Gastroesophageal sphincter (tissue), 4 donors: ENCODE results near the gene NOS1. TPM values are rescaled to one million over a fixed set of nuclear protein-coding genes. Genes with fewer than 3 reads are reported as not detected.
A peak's percentile ranks its signal among the peaks of the same experiment; 100 is the strongest.

Experiments
- ATAC-seq: fragments of 150-250 bp; one replicate; pipeline ENCODE4 v1.9.1; 2016; ENCODE audit warnings: mild to moderate bottlenecking, moderate library complexity
- H3K27ac ChIP-seq, 4 donors: fragments of 200-600 bp; sonication (generic) in 3 of 4; 1 replicate in 3 of 4; 2 replicates in 1 of 4; pipeline ENCODE4 v1.5.1; 2016 to 2019
- H3K27me3 ChIP-seq: fragments of 200-600 bp; sonication (generic); one replicate; pipeline ENCODE4 v1.5.1; 2019
- H3K36me3 ChIP-seq, 2 donors: fragments of 200-600 bp; sonication (generic); one replicate each; pipeline ENCODE4 v1.5.1; 2019; ENCODE audit warnings: control low read depth in 1 of 2
- H3K4me1 ChIP-seq, 3 donors: fragments of 200-600 bp; sonication (generic); 1 replicate in 2 of 3; 2 replicates in 1 of 3; pipeline ENCODE4 v1.5.1; 2016 to 2019; ENCODE audit warnings: control low read depth in 2 of 3
- H3K4me3 ChIP-seq, 2 donors: fragments of 200-600 bp; sonication (generic); one replicate each; pipeline ENCODE4 v1.5.1; 2019; ENCODE audit warnings: mild to moderate bottlenecking in 1 of 2, moderate library complexity in 1 of 2
- H3K9me3 ChIP-seq, 3 donors: fragments of 200-600 bp; sonication (generic); one replicate each; pipeline ENCODE4 v1.5.1; 2017 to 2019; ENCODE audit warnings: control low read depth in 2 of 3
- CTCF ChIP-seq, 4 experiments: fragments of 200-600 bp in 2 of 4; fragments of 450-650 bp in 2 of 4; sonication (generic) in 1 of 4; IDR thresholded peaks; one replicate each; pipeline ENCODE4 v1.5.1; 2017 to 2019; ENCODE audit warnings: antibody characterized with exemption in 4 of 4, mild to moderate bottlenecking in 2 of 4, moderate library complexity in 2 of 4
- EP300 ChIP-seq: sonication (generic); formaldehyde crosslinking; IDR thresholded peaks from one replicate; pipeline ENCODE4 v1.6.1; 2017; ENCODE audit warnings: antibody characterized with exemption, mild to moderate bottlenecking
- POLR2A ChIP-seq, 2 donors: fragments of 450-650 bp; IDR thresholded peaks; one replicate each; pipeline ENCODE4 v1.6.1; 2017; ENCODE audit warnings: antibody characterized with exemption in 2 of 2, mild to moderate bottlenecking in 2 of 2, moderate library complexity in 1 of 2
- POLR2AphosphoS5 ChIP-seq: sonication (generic); formaldehyde crosslinking; IDR thresholded peaks from one replicate; pipeline ENCODE4 v1.6.1; 2017; ENCODE audit warnings: antibody characterized with exemption
- WGBS, 2 donors: methylation state at CpG; one replicate each; pipeline ENCODE4 v1.1.5; 2018; ENCODE audit warnings: low coverage in 1 of 2; 5-methylcytosine and 5-hydroxymethylcytosine counted together
- total RNA-seq, 4 donors: library from RNA; depleted of rRNA; stranded (reverse); fragments of >200 nt; gene quantifications; one replicate each; pipeline ENCODE4 v1.1.0, GENCODE V29; 2016

NOS1 gene
- total RNA-seq, result 1 to 10 TPM in 3 of 4 donors, under 1 TPM in 1; 0.62 to 1.8 (median 1.4) TPM

- no peaks in the 10 kb centered on the region for H3K36me3 ChIP-seq
- TF ChIP-seq CTCF (IDR thresholded peaks at IDR 0.05) (no peak), EP300 (no peak), POLR2AphosphoS5 (no peak), POLR2A (IDR thresholded peaks at IDR 0.05) (no peak)
- 0% methylated on average over 4 to 5 of the region's 33 CpGs for WGBS, 2 donors
Observed at GRCh38 chr12:117361347-117361751, at the start of gene NOS1. NOS1 (minus strand) TSS chr12:117361626; CDS start chr12:117331069, 30,557 bp downstream.

GRCh38 chr12:117409286-117409685 is 47.9 kb upstream of the NOS1 start:
- H3K9me3 ChIP-seq, result peaks cover 0 to 2% (median 0%) of the 10 kb centered on the region in 3 donors
- peaks cover 0 to 17% (median 0%) of the 10 kb centered on the region in 3 donors for H3K4me1 ChIP-seq
- no peak overlapping the region for H3K4me3 ChIP-seq
- no peaks in the 10 kb centered on the region for H3K36me3 ChIP-seq
- H3K27me3 ChIP-seq, result peaks cover 7% of the 10 kb centered on the region
- H3K27ac ChIP-seq, result no peak overlapping the region
- ATAC-seq, result no peak
- TF ChIP-seq POLR2A (IDR thresholded peaks at IDR 0.05) (no peak), EP300 (no peak), POLR2AphosphoS5 (no peak), CTCF (IDR thresholded peaks at IDR 0.05) (no peak)

More at GRCh38 chr12:117361347-117361751, at the start of gene NOS1:
- peaks cover 97% of the 10 kb centered on the region for H3K27me3 ChIP-seq
- H3K4me3 ChIP-seq, result peak within 1 kb of the TSS in 1 of 2 donors; percentile 8
- no peaks in the 10 kb centered on the region for H3K9me3 ChIP-seq
- ATAC-seq, result no peak
- no peak within 1 kb of the TSS for H3K27ac ChIP-seq
- H3K4me1 ChIP-seq, result peaks cover 0 to 9% (median 0%) of the 10 kb centered on the region in 3 donors

- WGBS, 2 donors, result 0% methylated on average over 2 to 4 of the region's 11 CpGs
- H3K4me3 ChIP-seq, result no peak overlapping the region
- peak; percentile 79 for ATAC-seq
- peaks cover 0 to 17% (median 0%) of the 10 kb centered on the region in 3 donors for H3K4me1 ChIP-seq
- H3K27ac ChIP-seq, result no peak overlapping the region
- TF ChIP-seq POLR2AphosphoS5 (no peak), POLR2A (IDR thresholded peaks at IDR 0.05) (no peak)
- no peaks in the 10 kb centered on the region for H3K36me3 ChIP-seq
- H3K27me3 ChIP-seq, result peaks cover 16% of the 10 kb centered on the region
- H3K9me3 ChIP-seq, result peaks cover 0 to 9% (median 0%) of the 10 kb centered on the region in 3 donors
Observed at GRCh38 chr12:117408161-117408791, 46.9 kb upstream of the NOS1 start.

GRCh38 chr12:117404940-117405339 is 43.5 kb upstream of the NOS1 start:
- no peak overlapping the region for H3K4me3 ChIP-seq
- no peak overlapping the region for H3K27ac ChIP-seq
- no peaks in the 10 kb centered on the region for H3K36me3 ChIP-seq
- H3K9me3 ChIP-seq, result peaks cover 0 to 9% (median 0%) of the 10 kb centered on the region in 3 donors
- 66 to 80% methylated on average over 1 to 6 of the region's 7 CpGs for WGBS, 2 donors
- H3K4me1 ChIP-seq, result peaks cover 0 to 11% (median 0%) of the 10 kb centered on the region in 3 donors
- peaks cover 16% of the 10 kb centered on the region for H3K27me3 ChIP-seq
- TF ChIP-seq EP300, result no peak
- TF ChIP-seq POLR2A (IDR thresholded peaks at IDR 0.05), result no peak
- TF ChIP-seq CTCF (IDR thresholded peaks at IDR 0.05), result no peak
- TF ChIP-seq POLR2AphosphoS5, result no peak
- no peak for ATAC-seq

GRCh38 chr12:117404203-117404853 is 42.9 kb upstream of the NOS1 start:
- ATAC-seq, result no peak
- Histone ChIP-seq H3K4me1 (peaks cover 0 to 11% (median 0%) of the 10 kb centered on the region in 3 donors), H3K27me3 (peaks cover 16% of the 10 kb centered on the region), H3K27ac (no peak overlapping the region), H3K36me3 (no peaks in the 10 kb centered on the region), H3K4me3 (no peak overlapping the region), H3K9me3 (peaks cover 0 to 9% (median 0%) of the 10 kb centered on the region in 3 donors)
- TF ChIP-seq POLR2AphosphoS5 (no peak), EP300 (no peak)
- WGBS, 2 donors, result 70 to 100% methylated on average over 1 to 4 of the region's 4 CpGs
